H1 (cell line): ENCODE measurements around the gene UNC119. TPM values are rescaled to one million over a fixed set of nuclear protein-coding genes. Genes with fewer than 3 reads are reported as not detected.

Source experiments
- CHD7 ChIP-seq: fragments of 300-600 bp; sonication (generic); IDR thresholded peaks from 2 replicates; pipeline ENCODE4 v1.7.1; 2012; ENCODE audit warnings: low read length, moderate library complexity, mild to moderate bottlenecking, inconsistent platforms; ENCODE audit not compliant: insufficient replicate concordance
- polyA plus RNA-seq, 7 experiments: library from polyadenylated mRNA; depleted of rRNA in 3 of 7; stranded (reverse) in 5 of 7; unstranded in 2 of 7; fragments of >200 nt in 5 of 7; fragments of 200-250 nt in 2 of 7; gene quantifications; 1 replicate in 5 of 7; 2 replicates in 1 of 7; 4 replicates in 1 of 7; pipeline versions ENCODE4 v1.2.1 to v1.2.3, GENCODE V29; 2011 to 2013; ENCODE audit warnings: missing spikeins in 2 of 7, mixed read lengths in 2 of 7
- total RNA-seq: library from RNA; stranded (reverse); fragmentation: NEBNext Ultra II Directional; extraction: Animal tissue kit (Norgen Biotek cat#: 25700); gene quantifications from 2 replicates; pipeline ENCODE4 v1.2.1, GENCODE V29; 2021

The UNC119 gene
- total and polyA plus RNA-seq, 2 of the 8 experiments (the other 6 are each of a cell fraction or from before 2014, with no cell fraction given) = 43.5 to 94.4 TPM

- TF ChIP-seq CHD7 = no peak
Observed at GRCh38 chr17:28507567-28508203, 44.7 kb downstream of the UNC119 start (continued).
